ENCODE measurements around the gene ANKZF1. TPM values are rescaled to one million over a fixed set of nuclear protein-coding genes. Genes with fewer than 3 reads are reported as not detected.

ANKZF1 gene
- total RNA-seq, 4 donors from 2014 or later = 20.4 to 34.1 (median 27.6) TPM

DNA sequence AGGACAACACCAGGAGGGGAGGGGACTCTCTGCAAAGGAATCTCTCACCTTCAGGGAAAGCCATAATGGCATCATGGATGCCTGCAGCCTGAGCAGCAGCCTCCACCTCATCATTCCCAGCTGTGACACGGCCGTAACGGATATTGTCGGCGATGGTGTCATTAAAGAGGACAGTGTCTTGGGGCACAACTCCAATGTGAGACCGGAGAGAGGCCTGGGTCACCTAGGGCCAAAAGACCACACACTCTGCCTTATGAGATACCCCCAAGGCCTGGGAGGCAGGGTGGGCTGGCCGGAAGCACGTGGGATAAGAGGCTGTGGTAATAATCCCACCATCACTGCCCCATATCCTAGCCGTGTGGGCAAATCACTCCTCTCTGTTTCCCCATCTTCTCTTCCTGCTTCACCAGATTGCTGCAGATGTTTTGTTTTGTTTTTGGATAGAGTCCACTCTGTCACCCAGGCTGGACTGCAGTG, 18.7 kb upstream of the ANKZF1 start:
- TF ChIP-seq POLR2A (IDR thresholded peaks at IDR 0.05; ENCODE audit: low read depth) (no peak), EP300 (IDR thresholded peaks at IDR 0.05) (no peak), POLR2AphosphoS5 (IDR thresholded peaks at IDR 0.05) (no peak)
- TF ChIP-seq, protein P1, sequence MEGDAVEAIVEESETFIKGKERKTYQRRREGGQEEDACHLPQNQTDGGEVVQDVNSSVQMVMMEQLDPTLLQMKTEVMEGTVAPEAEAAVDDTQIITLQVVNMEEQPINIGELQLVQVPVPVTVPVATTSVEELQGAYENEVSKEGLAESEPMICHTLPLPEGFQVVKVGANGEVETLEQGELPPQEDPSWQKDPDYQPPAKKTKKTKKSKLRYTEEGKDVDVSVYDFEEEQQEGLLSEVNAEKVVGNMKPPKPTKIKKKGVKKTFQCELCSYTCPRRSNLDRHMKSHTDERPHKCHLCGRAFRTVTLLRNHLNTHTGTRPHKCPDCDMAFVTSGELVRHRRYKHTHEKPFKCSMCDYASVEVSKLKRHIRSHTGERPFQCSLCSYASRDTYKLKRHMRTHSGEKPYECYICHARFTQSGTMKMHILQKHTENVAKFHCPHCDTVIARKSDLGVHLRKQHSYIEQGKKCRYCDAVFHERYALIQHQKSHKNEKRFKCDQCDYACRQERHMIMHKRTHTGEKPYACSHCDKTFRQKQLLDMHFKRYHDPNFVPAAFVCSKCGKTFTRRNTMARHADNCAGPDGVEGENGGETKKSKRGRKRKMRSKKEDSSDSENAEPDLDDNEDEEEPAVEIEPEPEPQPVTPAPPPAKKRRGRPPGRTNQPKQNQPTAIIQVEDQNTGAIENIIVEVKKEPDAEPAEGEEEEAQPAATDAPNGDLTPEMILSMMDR (IDR thresholded peaks at IDR 0.05) = no peak
- Histone ChIP-seq H3K4me3 (no peak overlapping the region), H3K36me3 (peaks cover 17 to 79% (median 74%) of the 10 kb centered on the region in 4 donors), H3K27ac (replicated peaks in 1 of 4) (no peak overlapping the region), H3K4me1 (peaks cover 16 to 28% (median 24%) of the 10 kb centered on the region in 4 donors), H3K27me3 (peaks cover 0 to 2% (median 0%) of the 10 kb centered on the region in 4 donors), H3K9me3 (no peaks in the 10 kb centered on the region)
- intact Hi-C loops (cut with DNase I) = no loop called here
- 93% methylated on average over 9 of the region's 9 CpGs for WGBS
- peak; percentile 34 for DNase-seq (ENCODE audit: extremely low spot score)

DNA sequence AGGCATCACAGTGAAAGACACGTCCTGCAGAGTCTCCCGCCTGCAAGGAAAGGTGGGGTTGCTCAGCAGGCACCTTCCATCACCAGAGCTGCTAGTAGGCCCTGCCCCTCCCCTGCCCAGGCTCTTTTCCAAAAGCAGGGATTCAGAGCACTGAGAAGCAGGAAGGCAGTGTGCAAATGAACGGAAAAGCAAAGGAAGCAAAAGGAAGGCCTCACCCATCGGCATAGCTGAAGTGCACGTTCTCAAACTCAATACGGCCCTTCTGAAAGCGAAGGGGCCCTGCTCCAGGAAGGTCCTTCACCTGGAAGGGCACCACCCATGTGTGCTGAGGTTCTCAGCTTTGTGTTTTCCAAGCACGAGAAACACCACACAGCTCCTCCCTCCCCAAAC, 16.6 kb upstream of the ANKZF1 start:
- Histone ChIP-seq H3K27me3 (no peaks in the 10 kb centered on the region), H3K4me1 (peaks cover 15 to 34% (median 31%) of the 10 kb centered on the region in 4 donors), H3K4me3 (no peak overlapping the region), H3K27ac (replicated peaks in 1 of 4) (no peak overlapping the region), H3K36me3 (peaks cover 20 to 83% (median 80%) of the 10 kb centered on the region in 4 donors), H3K9me3 (no peaks in the 10 kb centered on the region)
- TF ChIP-seq POLR2A (IDR thresholded peaks at IDR 0.05; ENCODE audit: low read depth) (no peak), EP300 (IDR thresholded peaks at IDR 0.05) (no peak), POLR2AphosphoS5 (IDR thresholded peaks at IDR 0.05) (no peak)
- TF ChIP-seq, protein P1 (IDR thresholded peaks at IDR 0.05) = no peak
- 97% methylated on average over 4 of the region's 8 CpGs for WGBS
- intact Hi-C loops (cut with DNase I) = no loop called here
- DNase-seq (ENCODE audit: extremely low spot score) = no peak

DNA sequence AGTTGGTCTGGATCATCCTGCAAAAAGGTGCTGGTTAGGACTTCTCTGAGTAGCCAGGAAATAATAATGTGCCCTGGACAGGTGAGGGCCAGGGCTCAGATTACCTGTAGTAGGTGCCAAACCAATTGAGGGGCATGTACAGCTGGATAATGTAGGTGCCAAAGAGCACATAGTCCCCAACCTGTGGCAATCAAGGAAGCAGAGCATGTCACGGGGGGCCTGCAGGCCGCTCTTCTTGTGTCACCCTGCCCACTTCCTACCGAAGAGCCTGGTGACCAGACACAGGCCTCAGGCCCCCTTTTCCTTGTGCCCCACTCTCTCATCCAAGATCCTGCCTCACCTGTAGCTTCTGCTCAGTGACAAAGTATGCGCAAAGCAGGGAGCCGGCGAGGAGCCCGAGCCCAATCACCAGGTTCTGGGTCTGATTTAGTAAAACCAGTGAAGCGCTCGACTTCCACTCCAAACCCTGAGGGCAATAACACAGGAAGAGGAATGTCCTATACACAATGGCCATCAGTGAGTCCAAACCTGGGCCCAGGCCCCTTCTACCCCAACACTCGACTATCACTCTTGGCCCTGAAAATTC, 16.0 kb upstream of the ANKZF1 start:
- H3K9me3 ChIP-seq = no peaks in the 10 kb centered on the region
- no peaks in the 10 kb centered on the region for H3K27me3 ChIP-seq
- H3K27ac ChIP-seq (replicated peaks in 1 of 4) = no peak overlapping the region
- no peak for DNase-seq (ENCODE audit: extremely low spot score)
- intact Hi-C loops (cut with DNase I) = no loop called here
- no peak overlapping the region for H3K4me3 ChIP-seq
- WGBS = 93% methylated on average over 10 of the region's 10 CpGs
- peaks cover 16 to 34% (median 31%) of the 10 kb centered on the region in 4 donors for H3K4me1 ChIP-seq
- H3K36me3 ChIP-seq = peaks cover 20 to 77% (median 75%) of the 10 kb centered on the region in 4 donors
- TF ChIP-seq POLR2AphosphoS5 (IDR thresholded peaks at IDR 0.05) (no peak), POLR2A (IDR thresholded peaks at IDR 0.05; ENCODE audit: low read depth) (no peak), EP300 (IDR thresholded peaks at IDR 0.05) (no peak)
- TF ChIP-seq, protein P1 (IDR thresholded peaks at IDR 0.05) = no peak

DNA sequence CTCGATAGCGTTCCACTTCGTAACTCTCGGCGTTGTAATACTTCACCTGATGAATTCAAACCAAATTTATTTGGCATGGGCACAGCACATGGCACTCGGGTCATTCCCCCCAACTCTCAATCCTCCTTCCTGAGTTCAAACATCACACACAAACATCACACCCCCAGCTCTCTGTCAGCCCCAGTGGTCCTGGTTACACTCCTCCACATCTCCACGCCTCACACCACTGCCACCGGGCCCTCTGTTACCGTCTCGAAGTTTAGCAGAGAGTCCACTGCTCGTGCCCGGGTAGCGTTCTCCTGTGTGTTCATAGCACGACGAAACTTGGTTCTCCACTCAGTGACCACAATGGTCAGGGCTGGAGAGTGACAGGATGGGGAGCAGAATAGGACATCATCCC, 15.5 kb upstream of the ANKZF1 start:
- Histone ChIP-seq H3K27ac (replicated peaks in 1 of 4) (no peak overlapping the region), H3K36me3 (peaks cover 20 to 72% (median 69%) of the 10 kb centered on the region in 4 donors), H3K4me3 (no peak overlapping the region), H3K4me1 (peaks cover 19 to 37% (median 34%) of the 10 kb centered on the region in 4 donors), H3K27me3 (no peaks in the 10 kb centered on the region), H3K9me3 (no peaks in the 10 kb centered on the region)
- no peak for DNase-seq (ENCODE audit: extremely low spot score)
- TF ChIP-seq POLR2A (IDR thresholded peaks at IDR 0.05; ENCODE audit: low read depth) (no peak), POLR2AphosphoS5 (IDR thresholded peaks at IDR 0.05) (no peak), EP300 (IDR thresholded peaks at IDR 0.05) (no peak)
- TF ChIP-seq, protein P1 (IDR thresholded peaks at IDR 0.05) = no peak
- intact Hi-C loops (cut with DNase I) = no loop called here
- 90% methylated on average over 15 of the region's 15 CpGs for WGBS
